GM19467 (cell line): ENCODE measurements around the gene CPSF4L.

Source experiments
- ATAC-seq: cut with Tn5 transposase; IDR thresholded peaks from one replicate; pipeline ENCODE4 v1.9.1; 2021; ENCODE audit warnings: mild to moderate bottlenecking, moderate library complexity; ENCODE audit not compliant: unreplicated experiment

Gene CPSF4L

DNA sequence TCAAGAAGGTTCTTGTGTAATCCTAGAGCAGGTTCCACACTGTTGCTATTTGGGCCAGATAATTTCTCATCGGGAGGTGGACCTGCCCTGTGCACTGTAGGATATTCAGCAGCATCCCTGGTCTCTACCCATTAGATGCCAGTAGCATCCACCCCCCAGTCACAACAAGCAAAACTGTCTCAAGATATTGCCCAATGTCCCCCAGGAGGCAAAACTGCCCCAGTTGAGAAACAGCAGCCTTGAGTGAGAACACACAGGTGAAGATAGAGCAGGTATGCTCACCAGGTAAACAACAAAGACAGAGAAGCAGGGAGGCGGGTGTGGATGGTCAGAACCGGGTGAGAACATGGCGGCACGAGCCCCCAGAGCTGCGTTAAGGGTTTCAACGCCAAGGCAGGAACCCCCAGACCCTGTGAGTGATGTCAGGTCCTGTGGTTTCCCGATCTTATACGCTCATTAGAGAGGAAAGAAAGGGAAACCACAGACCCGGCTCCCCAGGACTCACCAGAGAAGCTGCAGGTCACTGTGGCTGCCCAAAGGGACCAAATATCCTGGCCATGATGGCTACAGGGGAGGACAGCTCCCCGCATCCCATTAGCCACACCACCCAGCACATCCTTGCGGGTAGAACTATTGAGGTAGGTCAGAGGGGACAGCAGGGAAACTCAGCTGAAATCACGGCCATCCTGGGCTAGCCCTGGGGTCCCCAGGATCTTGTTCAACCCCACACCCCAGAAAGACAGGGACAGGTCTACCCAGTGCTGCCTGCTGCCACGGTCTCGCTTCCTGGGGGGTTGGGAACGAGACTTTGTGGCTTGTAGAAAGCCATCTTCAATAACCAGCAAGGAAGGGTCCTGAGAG lies 28.9 kb upstream of the CPSF4L start:
- peak; percentile 33 for ATAC-seq

DNA sequence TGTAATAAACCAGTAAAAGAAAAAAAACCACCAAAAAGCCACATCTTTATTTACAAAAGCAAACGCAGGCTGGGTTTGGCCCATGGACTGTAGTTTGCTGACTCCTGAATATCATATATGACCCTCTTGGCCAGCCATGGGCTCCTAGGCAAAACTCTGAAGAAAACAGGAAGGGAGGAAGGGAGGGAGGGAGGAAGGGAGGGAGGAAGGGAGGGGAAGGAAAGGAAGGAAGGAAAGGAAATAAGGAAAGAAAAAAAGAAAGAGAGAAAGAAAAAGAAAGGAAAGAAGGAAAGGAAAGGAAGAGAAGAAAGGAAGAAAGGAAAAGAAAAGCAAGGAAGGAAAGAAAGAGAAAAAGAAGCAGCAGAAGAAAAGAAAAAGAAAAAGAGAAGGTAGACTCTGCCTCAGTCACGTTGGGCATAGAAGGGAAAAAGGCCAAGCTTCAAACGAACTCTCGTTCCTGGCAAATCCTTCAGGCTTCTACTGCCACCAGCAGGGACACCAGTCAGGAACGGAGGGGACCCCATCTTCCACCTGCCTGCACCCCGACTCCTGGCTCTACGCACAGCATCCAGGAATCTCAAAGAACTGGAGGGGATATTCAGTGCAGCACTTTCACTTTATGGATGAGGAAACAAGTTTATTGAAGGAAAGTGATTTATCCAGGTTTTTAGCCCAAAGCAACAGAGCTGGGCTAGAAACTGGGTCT lies 28.0 kb upstream of the CPSF4L start:
- ATAC-seq = no peak

DNA sequence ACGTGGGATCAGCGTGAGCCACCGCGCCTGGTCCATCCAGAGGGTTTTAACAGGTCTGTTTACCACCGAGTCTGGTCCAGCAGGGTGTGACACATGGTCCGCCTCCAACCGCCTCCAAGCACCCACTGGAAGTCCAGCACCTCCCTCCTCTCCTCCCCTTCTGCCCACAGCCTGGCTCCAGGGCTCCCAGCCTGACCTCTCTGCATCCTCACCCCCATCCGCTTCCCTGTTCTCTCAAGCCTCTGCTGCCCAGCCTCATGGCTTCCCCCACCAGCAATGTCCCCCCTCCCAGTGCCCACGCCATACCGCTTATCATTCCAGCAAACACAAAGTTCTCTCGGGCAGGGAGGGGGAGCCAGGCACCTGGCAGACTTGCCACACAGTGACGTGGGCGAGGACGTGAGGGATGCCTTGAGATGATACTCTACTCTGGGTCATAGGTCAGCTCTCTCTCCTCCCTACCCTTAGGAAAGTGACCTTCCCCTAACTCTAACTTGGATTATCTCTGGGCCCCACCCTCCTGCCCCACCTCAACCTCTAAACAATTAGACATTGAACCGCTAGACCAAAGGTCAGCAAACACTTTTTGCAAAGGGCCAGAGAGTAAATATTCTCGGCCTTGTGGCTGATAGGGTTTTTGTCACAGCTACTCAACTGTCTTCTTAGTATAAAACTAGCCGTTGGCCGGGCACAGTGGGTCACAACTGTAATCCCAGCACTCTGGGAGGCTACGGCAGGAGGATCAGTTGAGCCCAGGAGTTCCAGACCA lies 27.0 kb upstream of the CPSF4L start:
- ATAC-seq = no peak

DNA sequence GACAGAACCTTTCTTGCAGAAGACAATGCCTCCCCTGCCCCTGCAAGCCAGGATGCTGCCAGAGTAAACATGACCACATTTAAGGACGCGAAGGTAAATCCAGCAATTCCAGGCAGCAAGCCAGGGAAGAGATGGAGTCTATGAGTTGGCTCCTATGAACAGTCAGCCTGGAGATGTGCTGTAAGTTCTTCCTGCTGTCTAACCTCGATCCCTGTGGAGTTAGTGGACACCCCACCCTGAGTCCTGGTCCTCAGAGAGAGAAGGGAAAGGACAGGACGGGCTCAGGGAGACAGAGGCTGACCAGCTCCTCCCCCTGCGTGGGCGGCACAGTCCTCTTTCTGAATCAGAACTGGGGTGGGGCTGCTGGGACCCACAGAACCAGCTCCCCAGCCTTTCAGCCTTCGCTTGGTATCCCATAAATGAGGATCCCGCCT lies 25.2 kb upstream of the CPSF4L start:
- no peak for ATAC-seq

DNA sequence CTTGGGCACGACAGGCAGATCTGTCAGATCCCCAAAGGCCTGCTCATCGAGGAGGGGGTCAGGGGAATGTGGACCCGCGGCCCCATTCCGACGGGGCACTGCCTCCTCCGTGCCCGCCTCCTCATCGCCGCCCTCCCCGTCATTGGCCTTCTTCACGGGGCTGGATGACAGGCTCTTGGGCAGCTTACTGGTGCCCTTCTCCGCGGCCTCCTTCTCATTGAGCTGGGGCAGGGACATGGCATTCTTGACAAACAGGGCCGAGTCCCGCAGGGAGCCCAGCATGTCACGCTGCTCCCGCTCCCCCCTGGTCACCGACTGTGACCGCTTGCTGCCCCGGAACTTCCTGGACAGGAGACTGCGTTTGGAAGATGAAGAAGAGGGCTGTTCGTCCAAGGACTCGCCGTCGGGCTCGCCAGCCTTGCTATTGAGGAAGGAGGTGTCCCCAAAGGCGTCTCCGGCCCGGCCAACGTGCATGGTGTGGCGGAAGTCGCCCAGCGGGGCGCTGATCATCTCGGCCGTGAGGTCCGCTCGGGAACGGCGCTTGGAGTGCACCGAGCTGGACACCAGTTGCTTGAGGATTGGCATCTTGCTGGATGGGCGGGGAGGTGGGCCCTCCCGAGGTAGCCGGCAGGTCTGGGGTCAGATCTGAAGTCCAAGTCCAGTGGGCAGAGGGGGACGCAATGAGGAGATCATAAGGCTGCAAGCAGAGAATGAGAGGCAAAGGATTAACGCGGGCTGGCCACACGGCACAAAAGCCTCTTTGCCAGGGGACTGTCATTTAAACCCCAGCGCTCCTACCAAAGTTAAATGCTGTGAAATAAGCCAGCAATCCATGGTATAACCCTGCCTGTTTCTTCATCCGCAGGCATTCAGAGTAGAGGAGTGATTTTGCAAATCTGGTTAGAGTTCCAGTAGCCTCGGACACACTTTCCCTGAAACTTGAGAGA lies 24.5 kb upstream of the CPSF4L start:
- ATAC-seq = no peak

DNA sequence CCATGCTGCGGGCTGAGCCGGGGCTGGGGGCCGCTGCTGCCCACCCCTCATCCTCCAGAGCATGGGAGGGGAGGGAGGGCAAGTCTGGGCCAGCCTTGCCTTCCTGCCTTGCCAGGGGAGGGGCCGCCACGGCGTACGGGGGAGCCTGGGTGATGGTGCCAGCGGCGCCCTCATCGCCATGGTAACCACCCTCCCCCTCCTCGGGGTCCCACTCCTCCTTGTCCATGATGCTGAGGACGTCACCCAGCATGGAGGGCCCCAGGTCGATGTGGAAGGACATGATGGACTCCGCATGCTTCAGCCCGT lies 23.9 kb upstream of the CPSF4L start:
- no peak for ATAC-seq

DNA sequence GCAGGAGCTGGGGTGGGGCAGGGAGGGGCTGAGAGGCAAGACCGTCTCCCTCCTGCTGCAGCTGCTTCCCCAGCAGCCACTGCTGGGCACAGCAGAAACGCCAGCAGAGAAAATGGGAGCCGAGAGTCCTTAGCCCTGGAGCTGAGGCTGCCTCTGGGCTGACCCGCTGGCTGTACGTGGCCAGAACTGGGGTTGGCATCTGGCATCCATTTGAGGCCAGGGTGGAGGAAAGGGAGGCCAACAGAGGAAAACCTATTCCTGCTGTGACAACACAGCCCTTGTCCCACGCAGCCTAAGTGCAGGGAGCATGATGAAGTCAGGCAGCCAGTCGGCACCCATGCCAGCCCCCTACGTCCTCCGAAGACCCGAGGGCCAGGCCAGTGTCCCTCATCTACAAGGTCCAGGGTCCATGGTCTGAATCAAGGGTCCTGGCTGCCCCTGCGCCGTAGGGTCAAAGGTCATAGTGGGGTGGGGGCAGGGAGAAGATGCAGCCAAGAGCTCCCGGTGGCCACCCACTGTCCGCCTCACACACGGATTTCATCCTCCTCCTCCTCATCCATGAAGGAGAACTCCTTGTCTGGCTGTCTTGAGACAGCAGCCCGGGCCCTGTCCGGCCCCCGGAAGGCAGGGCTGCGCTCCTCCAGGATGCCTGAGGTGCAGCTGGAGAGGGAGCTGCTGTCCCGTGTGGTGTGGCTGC lies 23.4 kb upstream of the CPSF4L start:
- ATAC-seq = no peak

DNA sequence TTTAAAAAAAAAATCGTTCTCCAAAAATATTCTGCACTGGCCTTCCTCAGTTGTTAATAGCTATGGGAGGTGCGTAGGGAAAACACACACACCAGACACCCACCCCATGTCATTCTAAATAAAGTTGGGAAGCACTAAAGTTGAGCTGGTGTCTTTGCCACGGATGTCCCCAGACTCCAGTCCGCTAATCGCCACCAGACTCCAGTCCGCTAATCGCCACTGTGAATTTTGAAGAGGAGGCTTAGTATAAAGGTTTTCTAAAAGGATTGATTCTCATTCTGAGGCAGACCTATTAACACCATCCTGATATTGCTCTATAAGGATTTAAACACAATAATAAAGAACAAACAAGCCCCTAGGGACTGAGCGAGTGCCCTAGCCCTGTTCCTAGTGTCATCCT lies 22.7 kb upstream of the CPSF4L start:
- no peak for ATAC-seq

DNA sequence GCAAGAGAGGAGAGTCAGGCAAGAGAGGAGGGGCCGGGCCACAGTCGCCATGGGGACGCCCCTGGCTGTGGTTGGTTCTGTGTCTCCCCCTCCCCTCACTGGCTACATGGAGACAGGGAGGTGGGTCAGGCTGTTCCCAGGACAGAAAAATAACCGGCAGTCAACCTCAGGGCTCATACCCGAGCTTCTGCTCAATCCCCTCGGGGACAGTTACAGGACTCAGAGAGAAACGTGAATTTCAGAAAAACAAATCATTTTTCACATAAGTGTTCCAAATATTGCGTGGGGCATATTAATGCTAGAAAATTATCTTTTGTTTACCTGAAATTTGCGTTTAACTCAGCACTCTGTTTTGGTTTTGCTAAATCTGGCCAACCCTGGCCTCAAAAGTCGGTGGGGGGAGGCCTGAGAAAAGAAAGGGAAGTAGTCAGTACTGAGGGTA lies 22.2 kb upstream of the CPSF4L start:
- no peak for ATAC-seq

DNA sequence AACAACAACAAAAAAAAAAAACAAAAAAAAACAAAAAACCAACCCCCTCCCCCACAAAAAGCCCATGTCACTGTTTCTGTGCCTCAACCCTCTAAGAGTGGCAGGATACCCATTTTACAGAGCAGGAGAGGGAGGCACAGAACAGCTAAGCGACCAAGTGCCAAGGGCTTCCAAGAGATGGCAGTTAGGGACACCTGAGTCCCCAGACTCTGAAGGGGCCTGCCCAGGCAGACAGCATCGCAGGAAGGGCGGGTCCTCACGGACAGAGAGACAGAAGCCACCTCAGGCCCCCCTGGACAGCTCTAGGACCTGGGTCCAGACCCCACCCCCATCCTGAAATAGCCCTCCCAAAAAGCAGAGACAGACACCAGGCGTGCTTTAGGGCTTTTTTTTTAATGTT lies 21.6 kb upstream of the CPSF4L start:
- ATAC-seq = no peak

DNA sequence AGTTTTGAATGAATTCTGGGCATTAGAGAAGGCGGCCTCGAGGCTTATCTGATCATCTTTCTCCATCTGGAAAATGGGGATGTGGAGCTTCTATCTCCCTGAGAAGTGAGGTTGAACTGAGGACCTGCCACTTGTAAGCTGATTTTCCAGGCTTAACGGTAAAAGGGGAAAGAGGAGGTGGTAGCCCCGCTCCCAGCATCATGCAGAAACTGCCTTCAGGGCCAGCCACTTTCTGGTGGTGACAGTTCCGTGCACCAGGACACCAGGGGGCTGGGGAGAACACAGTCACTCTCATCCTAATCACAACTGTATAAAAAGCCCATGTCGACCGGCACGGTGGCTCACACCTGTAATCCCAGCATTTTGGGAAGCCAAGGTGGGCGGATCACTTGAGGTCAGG lies 20.9 kb upstream of the CPSF4L start:
- ATAC-seq = no peak

DNA sequence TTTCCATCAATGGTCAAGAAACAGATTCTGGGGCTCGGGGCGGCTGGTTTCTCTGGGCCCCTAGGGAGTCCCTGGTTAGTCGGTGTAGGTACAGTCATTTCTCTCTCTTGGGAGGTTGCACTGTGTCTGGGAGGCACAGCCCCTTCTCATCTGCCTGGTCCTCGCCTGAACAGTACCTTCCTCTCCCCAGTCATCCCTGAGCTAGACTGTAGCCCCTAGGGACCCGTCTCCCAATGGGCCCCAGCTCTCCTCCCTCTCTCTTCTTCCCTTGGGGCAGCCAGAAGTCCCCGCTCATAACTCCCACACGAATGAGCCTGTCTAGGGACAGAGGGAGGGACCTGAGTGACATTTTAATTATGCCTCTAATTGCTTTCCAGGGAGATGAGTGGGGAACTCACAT lies 20.2 kb upstream of the CPSF4L start:
- ATAC-seq = peak; percentile 72

DNA sequence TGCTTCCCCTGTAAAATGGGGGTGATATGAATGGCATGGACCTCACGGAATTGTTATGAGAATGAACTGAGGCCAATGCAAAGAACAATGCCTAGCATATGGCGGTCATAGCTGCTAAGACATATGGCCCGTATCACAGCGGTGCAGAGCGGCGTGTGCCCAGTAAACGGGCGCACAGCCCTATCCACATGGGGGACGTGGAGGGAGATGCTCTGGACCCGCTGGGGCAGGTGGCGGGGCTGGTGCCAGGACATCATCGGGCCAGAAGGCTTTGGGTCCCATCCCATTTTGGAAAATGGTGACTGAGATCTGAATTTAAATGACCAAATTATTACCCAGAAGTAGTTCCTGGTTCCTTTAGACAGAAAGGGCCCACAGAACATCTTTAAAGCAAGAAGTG lies 18.5 kb upstream of the CPSF4L start:
- no peak for ATAC-seq

DNA sequence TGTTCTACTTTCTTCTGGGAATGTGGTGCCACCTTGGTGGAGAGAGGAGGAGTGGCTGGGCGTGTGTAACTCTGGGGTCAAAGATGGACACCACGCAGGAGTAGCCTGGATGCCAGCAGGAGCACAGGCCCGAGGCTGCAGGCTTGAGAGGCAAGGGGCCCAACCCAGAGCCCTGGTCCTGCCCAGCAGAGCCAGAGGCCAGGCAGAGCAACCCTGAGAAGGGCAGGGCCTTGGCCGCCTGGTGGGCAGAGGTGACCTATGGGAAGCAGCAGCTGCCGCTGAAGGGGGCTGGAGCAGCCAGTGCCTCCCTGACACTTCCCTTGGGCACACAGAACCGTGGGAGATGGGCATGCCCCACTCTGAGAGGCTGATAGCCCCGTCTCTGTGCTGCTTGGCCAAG lies 18.0 kb upstream of the CPSF4L start:
- ATAC-seq = no peak

DNA sequence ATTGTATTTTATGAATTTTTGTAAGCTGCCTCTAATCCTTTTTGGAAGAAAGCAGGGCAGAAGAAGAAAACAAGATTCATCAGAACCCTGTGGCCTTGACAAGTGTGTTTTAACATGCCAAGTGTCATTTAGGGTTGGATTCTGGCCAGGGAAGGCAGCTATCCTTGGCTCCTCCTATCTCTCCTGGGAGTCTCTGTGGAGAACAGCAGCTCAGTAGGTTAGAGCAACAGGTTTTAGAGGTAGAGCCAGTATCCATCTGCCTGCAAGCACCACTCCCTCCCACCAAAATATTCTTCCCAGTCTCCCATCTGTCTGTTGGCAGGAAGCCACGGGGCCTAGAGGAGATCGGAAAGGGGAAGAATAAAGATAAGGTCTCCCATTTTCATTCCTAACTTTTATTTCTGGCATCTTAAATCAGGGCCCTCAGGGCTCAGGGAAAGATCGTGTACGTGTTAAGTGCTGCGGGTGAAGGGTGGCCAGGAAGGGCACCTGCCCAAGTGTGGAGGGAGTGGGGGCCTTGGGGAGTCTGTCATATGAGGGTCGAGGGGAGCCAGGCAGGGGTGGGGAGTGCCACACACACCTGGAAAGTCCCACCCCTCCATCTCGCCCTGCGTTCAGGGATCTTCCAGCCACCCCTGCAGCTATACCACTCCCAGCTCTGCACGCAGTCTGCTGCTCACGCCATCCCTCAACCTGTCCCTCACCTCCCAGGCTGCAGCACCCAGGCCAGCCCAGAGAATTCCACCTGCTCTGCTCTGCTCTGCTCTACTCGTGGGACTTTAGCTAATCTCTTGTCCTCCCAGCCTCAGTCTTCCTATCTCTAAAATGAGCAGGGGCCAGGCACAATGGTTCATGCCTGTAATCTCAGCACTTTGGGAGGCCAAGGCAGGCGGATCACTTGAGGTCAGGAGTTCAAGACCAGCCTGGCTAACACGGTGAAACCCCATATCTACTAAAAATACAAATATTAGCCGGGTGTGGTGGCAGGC lies 17.1 kb upstream of the CPSF4L start:
- ATAC-seq = no peak

DNA sequence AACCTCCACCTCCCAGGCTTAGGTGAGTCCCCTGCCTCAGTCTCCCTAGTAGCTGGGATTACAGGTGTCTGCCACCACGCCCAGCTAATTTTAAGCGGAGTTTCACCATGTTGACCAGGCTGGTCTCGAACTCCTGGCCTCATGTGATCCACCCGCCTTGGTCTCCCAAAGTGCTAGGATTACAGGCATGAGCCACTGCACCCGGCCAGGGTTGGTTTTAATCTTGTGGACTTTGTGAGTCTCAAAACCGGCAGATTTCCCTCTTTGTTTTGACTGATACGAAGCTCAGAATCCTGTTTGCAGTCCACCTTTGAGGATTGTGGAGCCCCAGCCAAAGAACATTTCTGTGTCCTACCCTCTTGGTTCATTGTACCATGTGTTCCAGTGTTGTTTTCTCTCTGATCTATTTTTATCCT lies 16.4 kb upstream of the CPSF4L start:
- ATAC-seq = no peak

DNA sequence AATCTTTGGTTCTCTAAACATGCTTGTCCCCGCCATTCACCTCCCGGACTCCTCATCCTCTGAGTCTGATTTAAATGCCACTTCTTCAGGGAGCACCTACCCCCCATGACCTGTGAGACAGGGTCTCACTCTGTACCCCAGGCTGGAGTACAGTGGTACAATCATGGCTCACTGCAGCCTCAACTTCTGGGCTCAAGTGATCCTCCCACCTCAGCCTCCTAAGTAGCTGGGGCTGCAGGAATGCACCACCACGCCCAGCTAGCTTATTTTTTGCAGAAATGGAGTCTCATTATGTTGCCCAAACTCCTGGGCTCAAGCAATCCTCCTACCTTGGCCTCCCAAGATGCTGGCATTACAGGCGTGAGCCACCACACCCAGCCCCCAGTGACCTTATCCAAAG lies 12.8 kb upstream of the CPSF4L start:
- no peak for ATAC-seq

DNA sequence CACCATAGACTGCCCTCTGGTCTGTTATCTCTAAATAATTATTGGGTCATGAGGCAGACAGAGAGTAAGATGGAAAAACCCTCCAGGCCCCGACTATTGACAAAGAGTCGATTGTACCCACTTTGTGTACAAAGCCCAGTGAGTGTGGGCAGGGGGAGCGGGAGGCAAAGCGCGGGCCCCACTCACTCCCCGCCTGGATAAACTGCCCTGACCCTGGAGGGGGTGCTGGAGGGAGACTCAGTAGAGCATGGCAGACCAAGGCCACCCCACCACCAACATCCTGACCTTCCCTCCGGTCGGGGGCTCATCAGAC lies 11.2 kb upstream of the CPSF4L start:
- ATAC-seq = no peak

DNA sequence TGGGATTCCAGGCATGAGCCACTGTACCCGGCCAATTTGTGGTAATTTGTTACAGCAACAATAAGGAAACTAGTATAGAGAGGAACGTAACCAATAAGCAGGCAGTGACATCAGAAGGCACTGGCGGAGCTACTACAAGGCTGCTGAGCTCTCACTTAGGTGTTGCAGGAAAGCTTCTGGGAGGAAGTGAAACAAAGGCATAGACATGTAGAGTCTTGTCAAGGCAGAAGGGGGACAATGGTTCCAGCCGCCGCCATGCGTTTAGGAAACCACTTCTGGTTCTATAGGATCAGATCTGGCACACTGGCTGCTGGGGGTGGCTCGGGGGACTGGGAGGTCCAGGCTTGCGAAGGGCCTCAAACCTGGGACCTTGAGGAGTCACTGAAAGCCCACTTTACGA lies 9.4 kb upstream of the CPSF4L start:
- peak; percentile 93 for ATAC-seq
